Suprapubic skin (tissue), 4 donors: ENCODE results near the gene PARN. TPM values are rescaled to one million over a fixed set of nuclear protein-coding genes. Genes with fewer than 3 reads are reported as not detected.
A peak's percentile ranks its signal among the peaks of the same experiment; 100 is the strongest.

Experiments
- DNase-seq, 2 donors: peaks; one replicate each; pipeline ENCODE4 v3.0.0-alpha.2; 2019; ENCODE audit warnings: low spot score in 2 of 2
- H3K27ac ChIP-seq: fragments of 200-600 bp; sonication (generic); one replicate; pipeline ENCODE4 v1.5.1; 2019
- H3K27me3 ChIP-seq: fragments of 200-600 bp; sonication (generic); one replicate; pipeline ENCODE4 v1.5.1; 2019
- H3K36me3 ChIP-seq: fragments of 200-600 bp; sonication (generic); one replicate; pipeline ENCODE4 v1.5.1; 2019
- H3K4me1 ChIP-seq: fragments of 200-600 bp; sonication (generic); one replicate; pipeline ENCODE4 v1.5.1; 2019
- H3K4me3 ChIP-seq: fragments of 200-600 bp; sonication (generic); one replicate; pipeline ENCODE4 v1.5.1; 2019; ENCODE audit warnings: mild to moderate bottlenecking
- H3K9me3 ChIP-seq: fragments of 200-600 bp; sonication (generic); one replicate; pipeline ENCODE4 v1.5.1; 2019
- CTCF ChIP-seq, 2 donors: fragments of 200-600 bp in 1 of 2; fragments of 450-650 bp in 1 of 2; sonication (generic) in 1 of 2; IDR thresholded peaks; one replicate each; pipeline ENCODE4 v1.5.1; 2016 to 2019; ENCODE audit warnings: antibody characterized with exemption in 2 of 2, mild to moderate bottlenecking in 1 of 2, moderate library complexity in 1 of 2
- EP300 ChIP-seq: sonication (generic); formaldehyde crosslinking; IDR thresholded peaks from one replicate; pipeline ENCODE4 v1.6.1; 2017; ENCODE audit warnings: antibody characterized with exemption
- POLR2A ChIP-seq, 2 donors: fragments of 450-650 bp; IDR thresholded peaks; one replicate each; pipeline ENCODE4 v1.6.1; 2017; ENCODE audit warnings: antibody characterized with exemption in 2 of 2, mild to moderate bottlenecking in 2 of 2, moderate library complexity in 2 of 2
- POLR2AphosphoS5 ChIP-seq, 3 donors: sonication (generic); formaldehyde crosslinking; IDR thresholded peaks; one replicate each; pipeline ENCODE4 v1.6.1; 2017; ENCODE audit warnings: antibody characterized with exemption in 3 of 3
- WGBS: methylation state at CpG from one replicate; pipeline ENCODE4 v1.1.5; 2018; 5-methylcytosine and 5-hydroxymethylcytosine counted together
- total RNA-seq, 4 donors: library from RNA; depleted of rRNA; stranded (reverse); fragments of >200 nt; gene quantifications; one replicate each; pipeline ENCODE4 v1.1.0, GENCODE V29; 2016

Gene PARN
- total RNA-seq, 4 donors from 2014 or later = 33.7 to 44.6 (median 37.1) TPM

- Histone ChIP-seq H3K27me3 (no peaks in the 10 kb centered on the region), H3K36me3 (peaks cover 12% of the 10 kb centered on the region), H3K4me1 (peaks cover 27% of the 10 kb centered on the region), H3K27ac (peak overlapping the region; percentile 54), H3K4me3 (no peak overlapping the region), H3K9me3 (no peaks in the 10 kb centered on the region)
- no peak for DNase-seq
- TF ChIP-seq POLR2A (IDR thresholded peaks at IDR 0.05) = no peak
- no peak for TF ChIP-seq POLR2AphosphoS5 (IDR thresholded peaks at IDR 0.05)
- no peak for TF ChIP-seq EP300
- no peak for TF ChIP-seq CTCF (IDR thresholded peaks at IDR 0.05)
- 86% methylated on average over 16 of the region's 16 CpGs for WGBS
Observed at GRCh38 chr16:14485811-14486519, 144.1 kb downstream of the PARN start.

- Histone ChIP-seq H3K4me3 (no peak overlapping the region), H3K27ac (peak overlapping the region; percentile 28)
Observed at GRCh38 chr16:14485121-14485551, 144.9 kb downstream of the PARN start.

GRCh38 chr16:14483819-14484385 is 146.2 kb downstream of the PARN start:
- no peak for DNase-seq
- no peak overlapping the region for H3K27ac ChIP-seq
- H3K36me3 ChIP-seq = peaks cover 20% of the 10 kb centered on the region
- 98% methylated on average over 6 of the region's 6 CpGs for WGBS
- no peak overlapping the region for H3K4me3 ChIP-seq
- H3K27me3 ChIP-seq = no peaks in the 10 kb centered on the region
- peaks cover 23% of the 10 kb centered on the region for H3K4me1 ChIP-seq
- no peaks in the 10 kb centered on the region for H3K9me3 ChIP-seq
- no peak for TF ChIP-seq EP300
- no peak for TF ChIP-seq CTCF (IDR thresholded peaks at IDR 0.05)
- no peak for TF ChIP-seq POLR2AphosphoS5 (IDR thresholded peaks at IDR 0.05)
- no peak for TF ChIP-seq POLR2A (IDR thresholded peaks at IDR 0.05)

More at GRCh38 chr16:14485121-14485551, 144.9 kb downstream of the PARN start:
- DNase-seq = no peak
- TF ChIP-seq EP300 = no peak
- WGBS = 71% methylated on average over 2 of the region's 2 CpGs
- Histone ChIP-seq H3K4me1 (peaks cover 27% of the 10 kb centered on the region), H3K36me3 (peaks cover 19% of the 10 kb centered on the region), H3K9me3 (no peaks in the 10 kb centered on the region), H3K27me3 (no peaks in the 10 kb centered on the region)

- H3K9me3 ChIP-seq = no peaks in the 10 kb centered on the region
- no peak overlapping the region for H3K27ac ChIP-seq
- 85% methylated on average over 1 of the region's 1 CpG for WGBS
- no peak overlapping the region for H3K4me3 ChIP-seq
- TF ChIP-seq CTCF (IDR thresholded peaks at IDR 0.05) = no peak
- no peak for TF ChIP-seq POLR2A (IDR thresholded peaks at IDR 0.05)
- TF ChIP-seq EP300 = no peak
- no peak for TF ChIP-seq POLR2AphosphoS5 (IDR thresholded peaks at IDR 0.05)
- H3K4me1 ChIP-seq = no peaks in the 10 kb centered on the region
- DNase-seq = no peak
- no peaks in the 10 kb centered on the region for H3K27me3 ChIP-seq
- H3K36me3 ChIP-seq = peaks cover 11% of the 10 kb centered on the region
Observed at GRCh38 chr16:14476183-14476582, 153.9 kb downstream of the PARN start.

GRCh38 chr16:14475370-14476139 is 154.5 kb downstream of the PARN start:
- no peak for TF ChIP-seq POLR2AphosphoS5 (IDR thresholded peaks at IDR 0.05)
- no peak for TF ChIP-seq CTCF (IDR thresholded peaks at IDR 0.05)
- TF ChIP-seq POLR2A (IDR thresholded peaks at IDR 0.05) = no peak
- TF ChIP-seq EP300 = no peak
- Histone ChIP-seq H3K4me3 (no peak overlapping the region), H3K9me3 (no peaks in the 10 kb centered on the region), H3K27me3 (no peaks in the 10 kb centered on the region), H3K27ac (no peak overlapping the region), H3K36me3 (peaks cover 8% of the 10 kb centered on the region), H3K4me1 (no peaks in the 10 kb centered on the region)
- DNase-seq = no peak
- WGBS = 58% methylated on average over 7 of the region's 7 CpGs
